Measurements from ENCODE around the gene RREB1.

The RREB1 gene

GRCh38 chr6:7300926-7301325, 193.2 kb downstream of the RREB1 start:
- Histone ChIP-seq H3K4me2 (ENCODE audit: low read length) (no peak overlapping the region), H2AFZ (no peak overlapping the region), H3K9ac (no peak overlapping the region), H3K4me3 (ENCODE audit: low read depth, low read length) (no peak overlapping the region), H3K36me3 (ENCODE audit: control insufficient read depth, insufficient read depth, low read length) (no peaks in the 10 kb centered on the region), H3K79me2 (peaks cover 4% of the 10 kb centered on the region), H3K27ac (no peak overlapping the region), H3K9me3 (ENCODE audit: control insufficient read depth, low read length) (no peaks in the 10 kb centered on the region), H3K4me1 (peaks cover 4% of the 10 kb centered on the region), H3K27me3 (ENCODE audit: control insufficient read depth, insufficient read depth, low read length) (no peaks in the 10 kb centered on the region)
- TF ChIP-seq, protein P1, sequence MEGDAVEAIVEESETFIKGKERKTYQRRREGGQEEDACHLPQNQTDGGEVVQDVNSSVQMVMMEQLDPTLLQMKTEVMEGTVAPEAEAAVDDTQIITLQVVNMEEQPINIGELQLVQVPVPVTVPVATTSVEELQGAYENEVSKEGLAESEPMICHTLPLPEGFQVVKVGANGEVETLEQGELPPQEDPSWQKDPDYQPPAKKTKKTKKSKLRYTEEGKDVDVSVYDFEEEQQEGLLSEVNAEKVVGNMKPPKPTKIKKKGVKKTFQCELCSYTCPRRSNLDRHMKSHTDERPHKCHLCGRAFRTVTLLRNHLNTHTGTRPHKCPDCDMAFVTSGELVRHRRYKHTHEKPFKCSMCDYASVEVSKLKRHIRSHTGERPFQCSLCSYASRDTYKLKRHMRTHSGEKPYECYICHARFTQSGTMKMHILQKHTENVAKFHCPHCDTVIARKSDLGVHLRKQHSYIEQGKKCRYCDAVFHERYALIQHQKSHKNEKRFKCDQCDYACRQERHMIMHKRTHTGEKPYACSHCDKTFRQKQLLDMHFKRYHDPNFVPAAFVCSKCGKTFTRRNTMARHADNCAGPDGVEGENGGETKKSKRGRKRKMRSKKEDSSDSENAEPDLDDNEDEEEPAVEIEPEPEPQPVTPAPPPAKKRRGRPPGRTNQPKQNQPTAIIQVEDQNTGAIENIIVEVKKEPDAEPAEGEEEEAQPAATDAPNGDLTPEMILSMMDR (IDR thresholded peaks at IDR 0.05): no peak

Measured in parathyroid adenoma (tissue), 2 donors.